HG02870 (cell line): ENCODE data around the gene PPDPF.
"Not testable (repeated sequence)": the region's sequence is repeated elsewhere in the genome, so short reads cannot be mapped to it uniquely, and the experiment has no call there.

Experiments
- ATAC-seq: cut with Tn5 transposase; IDR thresholded peaks from one replicate; pipeline ENCODE4 v1.9.1; 2021; ENCODE audit warnings: mild to moderate bottlenecking, moderate library complexity; ENCODE audit not compliant: unreplicated experiment

PPDPF gene, protein sequence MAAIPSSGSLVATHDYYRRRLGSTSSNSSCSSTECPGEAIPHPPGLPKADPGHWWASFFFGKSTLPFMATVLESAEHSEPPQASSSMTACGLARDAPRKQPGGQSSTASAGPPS

DNA sequence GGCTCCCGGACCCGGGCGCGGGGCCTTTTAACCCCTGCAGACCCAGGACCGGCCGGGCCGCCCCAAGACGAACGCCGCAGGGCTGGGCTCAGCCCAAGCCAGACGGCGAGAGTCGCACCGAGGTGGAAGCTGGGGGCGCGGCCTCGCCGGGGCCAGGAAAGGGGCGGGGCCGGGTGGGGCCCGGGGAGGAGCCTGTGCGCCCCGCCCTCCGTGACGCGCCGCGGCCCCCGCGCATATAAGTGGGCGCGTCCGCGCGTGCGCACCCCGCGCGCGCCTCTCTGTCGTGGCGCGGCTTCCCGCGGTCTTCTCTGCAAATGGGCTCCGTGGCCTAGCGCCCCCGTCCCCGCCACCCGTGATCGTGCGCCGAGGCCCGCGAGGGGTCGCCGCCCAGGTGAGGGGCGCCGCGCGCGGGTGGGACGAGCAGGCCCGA, at the start of gene PPDPF:
Gene PPDPF (plus strand): TSS at position 262 of the 430 bp plus-strand sequence. CDS start 544 bp downstream, outside the sequence.
- ATAC-seq: peak; percentile 62

DNA sequence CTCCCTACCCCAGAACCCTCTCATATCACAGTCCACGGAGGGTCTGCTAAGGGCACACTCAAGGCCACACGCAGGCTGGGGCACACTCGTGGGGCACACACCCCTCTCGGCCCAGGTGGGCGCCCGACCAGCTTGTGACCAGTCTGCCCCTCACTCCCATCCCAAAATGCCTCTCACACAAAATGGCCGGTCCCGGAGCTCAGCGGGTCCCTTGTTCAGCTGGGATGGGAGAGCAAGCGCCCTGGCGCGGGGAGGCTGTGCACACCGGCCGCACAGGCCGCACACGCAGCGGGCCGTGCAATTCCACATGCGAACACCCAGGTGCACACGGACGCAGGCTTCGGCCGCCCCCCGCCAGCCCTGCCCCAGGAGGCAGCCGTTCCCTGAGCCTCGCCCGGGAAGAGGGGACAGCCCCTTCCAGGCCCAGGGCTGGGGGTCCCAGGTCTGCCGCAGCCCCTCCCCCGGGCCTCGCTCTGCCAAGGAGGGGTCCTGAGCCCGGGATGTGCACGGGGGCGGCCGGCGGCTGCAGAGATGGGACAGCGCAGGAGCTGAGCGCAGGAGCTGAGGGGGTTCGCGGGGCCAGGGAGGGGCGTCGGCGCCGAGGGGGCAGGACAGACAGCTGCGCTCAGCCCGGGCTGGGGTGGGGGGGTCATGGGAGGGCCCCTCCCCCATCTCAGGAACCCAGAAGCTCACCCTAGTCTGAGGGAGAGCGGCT, 49.4 kb upstream of the PPDPF start:
- ATAC-seq: no peak

DNA sequence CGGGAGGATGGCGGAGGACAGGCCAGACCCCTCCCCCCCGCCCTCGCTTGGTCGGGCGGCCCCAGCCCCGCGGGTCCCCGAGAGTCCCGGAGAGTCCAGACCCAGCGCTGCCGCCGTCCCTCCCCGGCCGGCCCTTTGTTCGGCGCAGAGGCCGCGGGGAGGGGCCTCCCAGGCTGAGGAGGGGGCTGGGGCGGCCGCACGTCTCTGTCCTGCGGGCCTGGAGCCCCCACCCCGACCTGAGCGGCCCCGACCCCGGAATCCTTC, 48.9 kb upstream of the PPDPF start:
- no peak for ATAC-seq

DNA sequence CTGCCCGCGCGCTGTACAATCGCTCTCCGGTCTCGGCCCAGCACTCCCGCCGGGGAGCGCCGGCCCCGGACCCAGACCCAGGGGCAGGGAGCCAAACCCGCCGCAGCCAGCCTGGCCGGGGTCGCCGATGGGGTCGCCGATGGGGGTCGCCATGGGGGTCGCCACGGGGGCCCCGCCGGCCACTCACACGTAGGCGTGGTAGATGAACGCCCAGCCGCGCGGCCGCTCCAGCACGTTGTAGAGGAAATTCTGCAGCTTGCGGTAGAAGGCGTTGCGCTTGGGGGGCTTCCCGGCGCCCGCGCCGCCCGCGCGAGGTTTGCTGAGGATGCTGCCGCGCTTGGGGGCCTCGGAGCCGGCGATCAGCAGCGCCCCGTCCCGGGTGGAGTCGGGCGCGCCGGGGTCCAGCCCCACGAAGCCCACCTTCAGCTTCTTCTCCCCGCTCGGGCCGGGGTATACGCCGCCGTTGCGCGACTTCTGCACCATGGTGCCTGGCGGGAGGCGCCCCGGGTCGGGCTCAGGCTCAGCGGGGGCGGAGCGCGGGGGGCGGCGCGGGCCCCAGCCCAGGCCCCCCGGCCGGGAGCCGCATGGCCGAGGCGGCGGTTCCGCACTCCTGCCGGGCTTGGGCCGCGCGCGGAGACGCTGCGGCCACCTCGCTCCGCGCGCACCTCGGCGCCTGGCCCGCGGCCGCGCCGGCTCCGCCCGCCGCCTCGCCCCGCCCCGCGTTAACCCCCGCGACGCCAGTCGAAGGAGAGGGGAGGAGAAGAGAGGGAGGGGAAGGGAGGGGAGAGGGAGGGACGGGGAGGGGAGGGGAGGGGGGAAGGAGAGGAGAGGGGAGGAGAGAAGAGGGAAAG, 48.4 kb upstream of the PPDPF start, which contains the start of gene KCNQ2:
Gene KCNQ2 (minus strand): TSS at position 675 of the 851 bp plus-strand sequence. CDS start 192 bp downstream, at position 483.
- no peak for ATAC-seq

DNA sequence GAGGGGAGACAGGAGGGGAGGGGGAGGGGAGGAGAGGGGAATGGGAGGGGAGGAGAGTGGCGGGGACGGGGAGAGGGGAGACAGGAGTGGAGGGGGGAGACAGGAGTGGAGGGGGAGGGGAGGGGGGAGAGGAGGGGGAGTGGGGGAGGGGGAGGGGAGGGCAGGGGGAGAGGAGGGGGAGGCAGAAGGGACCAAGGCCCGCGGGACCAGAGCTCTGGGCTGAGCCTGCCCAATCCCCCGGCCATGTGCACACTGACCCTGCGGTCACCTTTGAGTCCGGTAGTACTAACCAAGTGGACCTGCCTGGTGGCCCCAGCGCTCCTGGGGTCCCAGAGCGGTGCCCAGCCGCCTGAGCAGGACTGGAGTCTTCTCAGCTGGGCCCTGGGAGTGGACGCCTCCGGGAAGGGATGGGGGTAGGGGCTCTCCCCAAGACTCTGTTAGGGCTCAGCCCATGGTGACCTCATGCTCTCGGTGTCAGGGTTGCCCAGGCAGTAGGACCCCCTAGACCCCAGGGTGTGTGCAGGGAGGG, 47.6 kb upstream of the PPDPF start:
- ATAC-seq: no peak

DNA sequence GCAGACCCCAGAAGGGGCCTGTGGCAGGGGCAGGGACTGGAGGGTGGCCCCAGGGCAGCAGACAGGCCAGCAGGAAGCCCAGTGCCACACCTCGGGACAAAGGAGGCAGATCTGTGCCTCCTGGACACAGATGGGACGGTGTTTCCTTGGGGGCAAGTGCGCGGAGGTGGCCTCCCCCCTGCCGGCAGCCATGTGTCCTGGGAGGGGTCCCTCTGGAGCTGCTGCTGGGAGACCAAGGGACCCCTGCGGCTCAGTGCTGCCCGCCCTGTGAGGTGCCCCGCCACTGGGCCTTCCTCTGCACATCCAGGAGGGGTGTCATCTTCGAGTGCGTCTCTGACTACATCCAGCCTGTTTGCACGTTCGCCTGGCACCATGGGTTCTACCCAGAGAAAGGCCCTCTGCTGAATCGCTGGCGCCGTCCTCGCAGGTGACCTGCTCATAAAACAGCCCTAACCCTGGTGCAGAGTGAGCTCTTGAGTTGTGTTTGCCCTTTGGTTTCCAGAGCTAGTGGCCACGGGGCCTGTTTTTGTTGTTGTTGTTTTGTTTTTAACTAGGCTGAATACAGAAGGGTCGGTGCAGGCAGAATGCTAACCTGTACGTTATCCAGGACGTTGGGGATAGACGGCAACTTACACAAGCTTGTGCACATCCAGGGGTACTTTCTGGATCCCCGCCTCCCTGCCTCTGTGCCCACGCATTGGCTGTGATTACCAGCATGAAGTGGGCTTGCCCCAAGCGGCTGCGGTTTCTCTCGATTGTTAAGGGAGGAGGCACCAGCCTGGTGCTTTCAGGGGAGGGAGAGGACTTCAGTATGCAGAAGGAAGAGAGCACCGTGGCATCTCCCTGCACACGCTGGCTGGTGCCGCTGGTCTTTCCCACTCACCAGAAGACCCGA, 46.8 kb upstream of the PPDPF start:
- ATAC-seq: no peak

DNA sequence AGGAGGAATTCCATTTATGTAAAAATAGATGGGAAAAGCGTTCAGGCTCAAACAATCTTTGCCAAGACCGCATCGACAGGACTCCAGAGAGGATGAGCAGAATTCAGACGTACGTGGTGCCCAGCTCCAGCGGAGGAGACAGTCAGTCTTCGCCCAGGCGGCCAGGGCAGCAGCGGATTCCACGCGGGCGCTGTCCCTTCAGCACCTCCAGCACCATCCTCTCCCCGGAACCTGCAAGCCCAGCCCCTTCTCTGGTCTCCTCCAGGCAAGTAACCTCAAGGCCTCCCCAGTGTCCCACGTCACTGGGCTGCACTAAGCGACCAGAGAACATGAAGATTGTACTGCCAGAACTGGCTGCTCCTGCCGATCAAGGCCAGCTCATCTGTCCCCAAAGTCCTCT, 45.4 kb upstream of the PPDPF start:
- ATAC-seq: no peak

DNA sequence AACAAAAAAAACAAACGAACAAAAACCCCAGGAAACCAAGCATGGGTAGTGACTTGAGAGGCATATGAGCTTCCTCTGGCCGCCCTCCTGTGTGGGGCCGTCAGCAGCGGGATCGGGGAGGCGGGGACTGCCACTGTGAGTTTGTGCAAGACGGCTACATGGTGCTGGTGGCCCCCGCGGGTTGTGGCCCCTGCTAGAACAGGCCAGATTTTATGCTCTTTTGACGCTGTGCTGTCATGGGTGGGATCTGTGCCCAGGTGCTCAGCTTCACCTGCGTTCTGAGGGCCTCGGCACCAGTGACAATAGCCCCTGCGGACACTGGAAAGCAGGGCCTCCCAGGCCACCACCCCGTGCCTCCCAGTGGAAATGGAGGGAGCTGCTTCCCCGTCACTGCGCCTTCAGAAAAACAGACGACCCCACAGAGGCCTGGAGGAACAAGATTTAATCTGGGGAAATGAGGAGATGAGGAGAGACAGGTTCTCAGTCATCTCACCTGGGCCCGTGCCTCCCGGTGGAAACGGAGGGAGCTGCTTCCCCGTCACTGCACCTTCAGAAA, 43.4 kb upstream of the PPDPF start:
- ATAC-seq: no peak

DNA sequence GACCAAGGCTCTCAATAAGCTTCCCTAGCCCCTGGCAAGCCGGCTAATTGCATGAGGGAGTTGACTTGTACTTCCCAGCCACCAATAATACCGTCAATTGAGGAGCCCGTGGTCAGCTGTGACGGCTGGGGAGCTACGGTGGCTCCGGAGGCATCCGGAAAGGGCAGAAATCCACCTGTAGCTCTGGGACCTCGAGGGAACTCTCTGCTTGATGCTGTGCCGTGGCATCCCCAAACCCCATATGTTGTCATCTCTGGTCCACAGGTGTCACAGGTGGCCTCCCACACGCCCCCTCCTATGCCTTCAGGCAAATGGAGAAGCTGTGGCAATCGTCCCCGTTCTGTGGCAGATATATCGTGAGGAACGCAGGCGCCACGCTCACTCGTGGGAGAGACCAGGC, 42.6 kb upstream of the PPDPF start:
- ATAC-seq: no peak

DNA sequence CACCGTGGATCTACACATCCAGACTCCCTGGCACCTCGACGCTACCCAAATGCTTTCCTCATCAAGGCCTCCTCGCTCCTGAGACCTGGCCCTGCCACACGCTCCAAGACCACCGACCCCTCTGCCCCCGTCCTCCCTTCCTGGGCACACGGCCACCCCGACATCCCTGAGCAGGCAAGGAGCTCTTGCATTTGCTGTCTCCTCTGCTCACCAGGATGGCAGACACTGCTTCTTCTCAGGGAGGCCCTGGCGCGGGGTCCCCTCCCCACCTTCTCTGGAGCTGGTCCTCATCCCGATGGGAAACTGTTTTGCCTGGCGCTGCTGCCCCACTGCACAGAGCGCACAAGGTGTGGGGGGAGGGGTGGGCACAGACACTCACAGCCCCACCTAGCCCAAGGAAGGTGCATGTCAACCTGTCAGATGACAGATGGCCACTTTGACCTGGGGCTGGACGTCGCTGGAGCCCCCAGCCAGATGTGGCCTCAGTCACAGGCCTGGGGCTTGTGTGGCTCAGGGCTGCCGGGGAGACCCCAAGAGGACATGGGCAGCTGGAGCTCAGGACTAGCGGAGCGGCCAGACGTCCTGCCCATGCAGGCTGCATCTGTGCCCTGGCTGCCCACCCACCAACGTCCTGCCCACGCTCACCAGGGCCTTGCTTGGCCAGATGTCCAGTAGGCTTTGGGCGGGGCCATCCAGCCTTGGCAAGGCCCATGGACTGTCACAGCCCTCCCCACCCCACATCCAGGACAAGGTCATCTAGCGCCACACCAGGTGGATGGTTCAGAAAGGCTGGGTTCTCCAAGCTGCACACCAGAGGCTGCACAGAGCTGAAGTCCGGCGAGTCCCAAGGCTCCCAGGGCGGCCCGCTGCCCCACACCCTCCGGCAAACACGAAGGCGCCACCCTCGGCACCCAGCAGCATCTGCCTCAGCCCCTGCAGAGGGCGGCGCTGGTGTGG, 41.9 kb upstream of the PPDPF start:
- no peak for ATAC-seq

DNA sequence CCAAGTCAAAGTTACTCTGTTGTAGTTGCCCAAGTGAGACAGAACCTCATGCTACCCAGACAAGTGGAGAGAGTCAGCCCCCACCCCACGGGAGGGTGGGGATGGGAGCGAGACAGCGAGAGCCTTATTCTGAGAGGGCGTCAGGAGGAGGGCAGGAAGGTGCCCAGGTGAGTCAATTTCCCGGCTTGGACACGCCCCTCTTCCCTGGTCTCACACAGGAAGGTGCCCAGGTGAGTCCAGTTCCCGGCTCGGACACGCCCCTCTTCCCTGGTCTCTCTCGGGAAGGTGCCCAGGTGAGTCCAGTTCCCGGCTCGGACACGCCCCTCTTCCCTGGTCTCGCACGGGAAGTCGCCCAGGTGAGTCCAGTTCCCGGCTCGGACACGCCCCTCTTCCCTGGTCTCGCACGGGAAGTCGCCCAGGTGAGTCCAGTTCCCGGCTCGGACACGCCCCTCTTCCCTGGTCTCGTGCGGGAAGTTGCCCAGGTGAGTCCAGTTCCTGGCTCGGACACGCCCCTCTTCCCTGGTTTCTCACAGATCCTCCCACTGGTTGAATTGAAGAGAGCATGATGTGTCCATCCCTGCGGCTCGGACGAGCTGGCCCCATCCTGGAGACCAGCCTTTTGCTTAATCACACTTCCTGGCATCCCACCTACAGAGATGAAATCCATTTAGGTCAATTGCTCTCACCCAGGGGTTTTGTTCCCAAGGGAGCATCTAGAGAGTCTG, 40.7 kb upstream of the PPDPF start:
- ATAC-seq: not testable (repeated sequence)

DNA sequence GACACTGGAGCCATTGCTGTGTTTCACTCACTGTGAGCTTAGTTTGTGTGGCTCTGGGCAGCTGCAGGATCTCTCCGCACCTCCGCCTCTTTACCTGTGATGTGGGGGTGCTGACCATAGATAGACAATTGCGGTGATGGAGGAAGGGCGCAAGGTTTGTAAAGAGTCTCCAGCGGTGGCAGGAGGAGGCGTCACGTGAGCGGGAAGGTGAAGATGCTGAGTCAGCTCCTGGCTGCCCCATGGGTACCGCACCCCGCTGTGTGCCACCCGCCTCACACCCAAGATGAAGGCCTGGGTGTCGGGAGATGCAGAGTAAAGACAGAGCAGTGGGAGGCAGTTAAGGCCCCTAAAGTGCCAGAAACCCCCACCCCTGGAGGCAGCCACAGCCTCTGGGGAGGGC, 39.1 kb upstream of the PPDPF start:
- ATAC-seq: no peak

DNA sequence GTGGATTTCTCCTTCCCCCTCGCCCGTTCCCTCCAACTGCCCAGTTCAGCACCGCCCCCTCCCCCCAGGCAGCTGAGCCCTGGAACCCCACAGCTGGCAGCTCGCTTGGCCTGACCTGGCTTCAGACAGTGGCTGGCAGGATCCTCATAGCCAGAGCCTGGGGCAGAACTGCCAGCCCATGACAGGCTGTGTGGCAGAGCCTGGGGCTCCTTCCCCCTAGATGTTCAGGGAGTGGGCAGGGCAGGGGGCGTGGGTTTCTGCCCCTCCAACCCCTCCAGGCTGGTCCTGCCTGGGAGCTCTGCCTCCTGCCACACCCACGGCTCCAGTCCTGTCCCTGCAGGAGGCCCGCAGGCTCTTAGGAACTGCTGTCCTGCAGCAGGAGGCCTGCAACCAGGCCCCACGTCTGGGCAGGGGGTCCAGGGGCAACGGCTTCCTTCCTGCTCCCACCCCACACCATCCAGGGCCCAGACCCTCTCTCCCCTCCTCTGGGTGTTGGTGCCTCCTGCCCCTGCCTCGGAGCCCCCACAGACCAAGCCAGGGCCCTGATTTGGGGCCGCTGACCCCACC, 38.5 kb upstream of the PPDPF start:
- ATAC-seq: no peak

DNA sequence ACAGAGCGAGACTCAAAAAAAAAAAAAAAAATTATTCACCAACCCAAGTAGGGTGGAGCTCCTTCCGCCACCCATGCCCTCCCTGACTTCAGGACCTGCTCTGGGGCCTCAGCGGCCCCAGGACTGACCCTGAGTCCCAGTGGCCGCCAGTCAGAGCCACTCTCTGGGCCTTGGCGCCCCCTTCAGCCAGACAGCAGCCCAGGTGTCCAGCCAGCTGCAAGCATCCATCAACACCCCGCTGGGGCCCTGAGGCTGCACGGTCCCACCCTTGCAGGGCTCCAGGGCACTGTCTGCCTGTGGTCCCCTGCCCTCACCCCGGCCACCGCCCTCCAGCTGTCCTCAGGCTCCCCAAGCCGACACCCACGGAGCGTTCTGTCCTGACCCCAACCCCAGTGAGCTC, 36.7 kb upstream of the PPDPF start:
- no peak for ATAC-seq

DNA sequence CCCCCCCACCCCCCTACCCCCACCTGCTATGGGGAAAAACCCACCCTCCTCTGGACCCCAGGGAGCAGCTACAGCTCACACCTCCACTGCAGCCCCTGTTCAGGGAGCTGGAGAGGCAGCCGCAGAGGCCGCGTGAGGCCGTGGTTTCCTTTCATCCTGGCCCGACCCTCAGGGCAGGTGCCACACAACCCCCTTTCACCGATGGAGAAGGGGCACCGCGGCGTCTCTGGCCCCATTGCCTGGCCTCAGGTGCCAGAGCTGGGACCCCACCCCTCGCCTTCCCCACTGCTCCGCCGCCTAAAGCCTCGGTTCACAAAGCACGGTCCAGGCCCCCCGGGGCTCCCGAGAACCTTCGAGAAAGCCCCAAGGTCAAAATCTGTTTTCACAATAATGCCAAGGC, 36.3 kb upstream of the PPDPF start:
- ATAC-seq: no peak

DNA sequence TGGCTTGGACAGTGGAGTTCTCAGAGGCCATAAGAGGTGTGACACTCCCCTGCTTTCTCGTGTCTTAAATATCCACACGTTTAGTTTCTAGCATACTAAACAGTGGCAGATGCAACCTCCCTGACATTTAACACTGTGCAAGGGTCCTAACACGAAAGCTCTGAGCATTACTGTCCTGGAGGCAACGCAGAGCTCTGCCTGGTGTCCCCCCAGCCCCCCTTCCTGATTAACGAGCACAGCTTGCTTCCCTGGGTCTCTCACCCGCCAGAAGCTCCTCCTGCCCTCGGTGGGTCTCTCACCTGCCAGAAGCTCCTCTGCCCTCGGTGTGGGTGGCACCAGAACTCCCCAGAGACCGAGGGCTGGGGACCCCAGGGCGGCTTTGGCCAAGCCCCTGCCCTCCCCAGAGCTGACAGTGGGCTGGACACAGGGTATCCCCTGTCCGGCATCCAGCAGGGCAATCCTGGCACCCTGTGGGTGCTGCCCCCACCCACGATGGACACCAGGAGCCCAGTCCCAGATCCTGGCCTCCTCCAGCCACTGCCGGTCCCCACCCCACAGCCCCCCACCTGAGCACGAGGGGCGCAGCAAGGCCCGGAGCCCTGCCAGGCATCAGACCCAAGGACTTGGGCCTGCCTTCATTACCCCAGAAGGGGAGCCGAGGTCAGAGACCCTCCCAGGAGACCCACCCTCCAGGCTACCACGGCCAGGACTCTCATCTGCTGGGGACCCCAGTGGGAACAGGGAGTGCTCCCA, 35.7 kb upstream of the PPDPF start:
- ATAC-seq: no peak

DNA sequence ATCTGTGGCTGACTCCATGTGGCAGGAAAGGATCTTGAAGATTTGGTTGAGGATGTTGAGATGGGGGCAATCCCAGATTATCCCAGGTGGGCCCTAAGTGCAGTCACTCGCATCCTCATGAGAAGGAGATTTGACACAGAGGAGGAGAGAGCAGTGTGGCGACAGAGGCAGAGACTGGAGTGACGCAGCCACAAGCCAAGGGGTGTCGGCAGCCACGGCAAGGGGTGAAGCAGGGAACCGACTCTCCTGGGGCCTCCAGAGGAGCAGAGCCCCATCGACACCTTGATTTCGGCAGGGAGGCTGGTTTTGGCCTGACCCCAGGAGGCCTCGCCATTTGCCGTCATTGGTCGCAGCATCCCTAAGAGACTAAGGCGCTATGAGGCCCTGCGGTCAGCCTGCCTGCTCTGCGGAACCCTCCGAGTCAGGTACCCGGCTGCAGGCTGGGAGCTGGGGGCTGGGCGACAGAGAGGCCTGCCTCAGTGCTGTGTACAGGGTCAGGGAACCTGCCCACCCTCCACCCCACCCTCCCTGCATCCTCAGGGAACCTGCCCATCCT, 34.2 kb upstream of the PPDPF start:
- no peak for ATAC-seq
